ENCODE data around the gene CREB3L2. TPM values are rescaled to one million over a fixed set of nuclear protein-coding genes. Genes with fewer than 3 reads are reported as not detected.
"Not testable (repeated sequence)": the region's sequence is repeated elsewhere in the genome, so short reads cannot be mapped to it uniquely, and the experiment has no call there.

Gene CREB3L2
- total RNA-seq, 1 experiment from 2014 or later: 9.0 TPM

DNA sequence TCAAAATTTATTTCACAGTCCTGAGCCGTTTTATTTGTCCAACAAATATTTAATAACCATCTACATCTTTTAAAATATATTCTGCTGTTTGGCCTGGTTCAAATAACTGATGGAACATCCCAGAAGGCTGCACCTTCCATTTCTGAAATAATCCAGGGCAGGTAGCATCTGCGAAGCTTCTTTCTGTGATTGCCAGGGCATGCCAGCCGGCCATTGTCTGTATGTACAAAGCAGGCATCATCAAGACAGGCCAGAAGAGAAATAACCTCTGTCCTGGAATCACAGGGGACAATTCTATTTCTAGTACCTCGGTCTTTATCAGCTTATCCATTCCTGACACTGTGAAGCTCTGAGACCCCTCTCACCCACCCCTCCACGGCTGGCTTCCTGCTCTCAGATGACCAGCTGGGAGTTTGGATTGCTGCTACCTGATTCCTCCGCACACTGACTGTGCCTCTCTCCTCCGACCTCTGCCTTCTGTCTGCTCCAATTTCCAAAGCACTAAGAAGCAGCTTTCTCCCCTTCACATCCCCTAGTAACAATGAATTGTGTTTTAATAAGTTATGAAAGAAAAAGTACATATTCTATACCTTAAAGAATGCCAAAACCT lies 163.1 kb downstream of the CREB3L2 start:
- no peak for DNase-seq (ENCODE audit: low read depth)

DNA sequence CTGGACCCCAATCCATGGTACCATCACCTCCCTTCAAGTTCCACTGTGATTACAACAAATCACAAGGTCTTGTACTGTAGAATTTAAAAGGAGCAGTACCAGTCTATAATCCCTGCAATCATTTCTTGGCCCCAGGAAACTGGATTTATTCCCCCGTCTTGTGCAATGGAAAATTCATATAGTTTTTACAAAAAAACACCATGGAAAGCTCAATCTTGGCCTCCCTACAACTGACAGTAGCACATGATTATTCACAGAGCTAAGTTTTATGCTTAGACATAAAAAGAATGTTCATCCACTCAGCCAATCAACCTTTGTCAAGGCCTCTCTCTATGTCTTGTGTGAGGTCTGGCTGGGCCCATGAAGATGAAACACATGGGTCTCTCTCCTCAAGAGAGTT lies 165.3 kb downstream of the CREB3L2 start:
- DNase-seq (ENCODE audit: low read depth): no peak

DNA sequence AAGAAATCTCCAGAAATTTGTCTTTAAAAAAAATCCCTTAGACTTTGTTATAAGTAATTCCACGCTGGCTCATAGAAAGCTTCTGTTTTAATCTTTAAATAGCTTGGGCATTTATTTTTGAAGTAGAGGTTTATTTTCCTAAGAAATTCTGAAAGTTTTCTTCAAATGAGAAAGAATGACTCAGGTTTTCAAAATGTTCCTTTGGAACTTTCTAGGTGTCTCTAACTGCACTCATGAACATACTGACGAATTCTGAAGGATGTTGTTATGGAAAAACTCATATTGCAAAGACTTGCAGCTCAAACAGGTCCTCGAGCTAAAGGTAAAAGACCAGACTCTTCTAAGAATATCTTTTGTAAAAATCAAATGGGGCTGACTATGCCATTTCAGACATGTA lies 165.8 kb downstream of the CREB3L2 start:
- DNase-seq (ENCODE audit: low read depth): no peak

DNA sequence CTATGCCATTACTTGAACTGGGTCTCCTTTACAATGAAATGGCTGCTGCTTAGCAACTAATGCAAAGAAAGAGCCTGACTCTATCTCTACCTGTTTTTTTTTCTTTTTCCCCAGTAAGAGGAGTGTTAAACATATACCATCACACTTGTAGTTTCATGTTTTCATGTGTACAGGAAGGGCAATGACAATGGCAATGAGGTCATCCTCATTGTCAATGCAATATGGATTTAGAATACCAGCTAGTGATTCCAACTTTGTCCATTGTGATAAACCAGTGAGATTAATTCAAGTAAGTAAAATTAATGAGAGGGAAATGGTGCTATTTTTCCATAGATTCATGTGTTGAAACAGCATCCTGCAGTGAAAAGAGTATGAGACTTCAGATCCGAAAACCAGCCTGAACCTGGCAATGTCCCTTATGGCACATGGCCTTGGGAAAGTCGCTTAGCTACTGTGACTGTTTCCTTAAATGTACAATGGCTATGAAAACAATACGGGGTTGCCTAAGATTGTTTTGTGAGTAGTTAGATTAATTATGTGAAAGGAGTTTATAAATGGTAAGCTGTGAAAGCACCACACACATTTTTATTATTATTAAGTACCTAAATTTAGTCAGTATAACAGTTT lies 166.3 kb downstream of the CREB3L2 start:
- no peak for DNase-seq (ENCODE audit: low read depth)

DNA sequence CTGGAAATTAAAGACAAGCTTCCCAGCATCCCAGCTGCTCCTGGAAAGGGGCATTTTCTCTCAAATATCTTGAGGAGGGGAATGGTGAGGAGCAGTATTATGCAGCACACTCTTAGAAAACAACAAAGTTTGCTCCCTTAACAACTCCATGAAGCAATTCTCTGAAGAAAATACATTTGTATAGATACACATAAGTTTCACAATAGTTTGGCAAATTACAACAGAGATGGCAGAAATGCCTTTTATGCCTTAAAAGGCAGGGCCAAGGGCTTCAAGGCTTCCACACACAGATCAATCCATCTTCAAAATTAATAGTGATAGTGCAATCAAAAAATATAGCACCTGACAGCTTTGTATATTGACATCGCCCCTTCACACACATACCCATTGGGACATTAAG lies 167.3 kb downstream of the CREB3L2 start:
- DNase-seq (ENCODE audit: low read depth): no peak

DNA sequence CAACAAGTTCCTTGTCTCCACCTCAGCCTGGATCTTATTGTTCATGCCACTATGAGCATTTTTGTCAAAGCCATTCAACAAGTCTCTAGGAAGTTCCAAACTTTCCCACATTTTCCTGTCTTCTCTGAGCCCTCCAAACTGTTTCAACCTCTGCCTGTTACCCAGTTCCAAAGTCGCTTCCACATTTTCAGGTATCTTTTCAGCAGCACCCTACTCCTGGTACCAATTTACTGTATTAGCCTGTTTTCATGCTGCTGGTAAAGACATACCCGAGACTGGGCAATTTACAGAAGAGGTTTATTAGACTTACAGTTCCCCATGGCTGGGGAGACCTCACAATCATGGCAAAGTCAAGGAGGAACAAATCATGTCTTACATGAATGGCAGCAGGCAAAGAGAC lies 168.9 kb downstream of the CREB3L2 start:
- DNase-seq (ENCODE audit: low read depth): not testable (repeated sequence)

DNA sequence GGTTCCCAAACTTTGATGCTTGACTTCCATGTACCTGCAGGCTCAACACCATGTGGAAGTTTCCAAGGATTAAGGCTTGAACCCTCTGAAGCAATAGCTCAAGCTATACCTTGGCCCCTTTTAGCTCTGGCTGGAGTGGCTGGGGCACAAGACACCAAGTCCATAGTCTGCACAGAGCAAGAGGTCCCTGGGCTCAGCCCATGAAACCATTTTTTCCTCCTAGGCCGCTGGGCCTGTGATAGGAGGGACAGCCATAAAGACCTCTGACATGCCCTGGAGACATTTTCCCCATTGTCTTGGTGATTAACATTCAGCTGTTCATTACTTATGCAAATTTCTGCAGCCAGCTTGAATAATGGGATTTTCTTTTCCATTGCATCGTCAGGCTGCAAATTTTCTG lies 169.5 kb downstream of the CREB3L2 start:
- no peak for DNase-seq (ENCODE audit: low read depth)

DNA sequence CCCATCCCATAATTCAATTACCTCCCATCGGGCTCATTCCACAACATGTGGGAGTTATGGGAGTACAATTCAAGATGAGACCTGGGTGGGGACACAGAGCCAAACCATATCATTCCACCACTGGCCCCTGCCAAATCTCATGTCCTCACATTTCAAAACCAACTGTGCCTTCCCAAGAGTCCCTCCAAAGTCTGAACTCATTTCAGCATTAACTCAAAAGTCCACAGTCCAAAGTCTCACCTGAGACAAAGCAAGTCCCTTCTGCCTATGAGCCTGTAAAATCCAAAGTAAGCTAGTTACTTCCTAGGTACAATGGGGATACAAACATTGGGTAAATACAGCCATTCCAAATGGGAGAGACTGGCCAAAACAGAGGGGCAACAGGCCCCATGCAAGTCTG lies 170.3 kb downstream of the CREB3L2 start:
- DNase-seq (ENCODE audit: low read depth): not testable (repeated sequence)

DNA sequence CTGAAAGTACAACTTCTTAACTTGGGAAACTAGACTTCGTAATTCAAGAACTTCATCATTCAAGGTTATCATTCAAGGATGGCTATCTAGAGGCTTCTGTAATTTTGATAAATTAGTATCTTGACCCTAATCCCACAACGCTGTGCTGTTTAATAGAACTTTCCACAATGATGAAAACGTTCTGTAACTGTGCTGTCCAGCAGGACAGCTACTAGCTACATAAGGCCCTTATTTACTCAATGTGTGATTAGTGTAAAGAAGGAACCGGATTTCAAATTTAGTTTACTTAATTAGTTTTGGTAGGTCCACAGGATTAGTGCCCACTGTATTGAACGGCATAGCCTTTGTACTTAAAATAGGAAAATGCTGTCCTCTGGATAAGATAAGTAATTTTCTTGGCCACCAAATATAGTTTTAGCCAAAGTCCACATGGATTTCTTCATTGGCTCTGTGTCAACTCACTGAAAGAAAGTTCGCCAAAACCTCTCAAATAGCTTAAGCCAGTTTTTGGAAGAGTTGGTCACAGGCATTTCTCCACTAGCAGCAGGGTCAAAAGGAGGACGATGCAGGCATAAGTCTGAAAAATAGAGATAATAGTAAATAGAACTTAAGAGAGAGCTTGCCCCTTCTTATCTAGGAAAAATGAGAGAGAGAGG lies 172.4 kb downstream of the CREB3L2 start:
- DNase-seq (ENCODE audit: low read depth): no peak

DNA sequence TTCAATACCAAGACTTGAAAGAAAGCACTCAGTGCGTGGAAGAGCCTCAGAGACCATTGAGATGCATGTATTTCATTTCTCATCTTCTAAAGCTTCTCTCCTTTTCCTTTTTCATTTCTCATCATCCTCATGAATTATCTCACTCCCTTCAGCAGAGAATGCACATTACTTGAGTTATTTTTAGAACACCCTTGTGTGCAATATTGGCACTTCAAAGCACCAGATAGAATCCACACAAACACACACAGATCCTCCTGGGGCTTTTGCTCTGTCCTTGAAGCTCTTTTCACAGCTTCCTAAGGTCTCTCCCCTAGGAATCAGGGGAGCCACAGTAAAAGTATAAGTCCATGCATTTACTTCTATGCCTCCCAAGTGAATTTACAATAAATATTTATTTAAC lies 173.4 kb downstream of the CREB3L2 start:
- no peak for DNase-seq (ENCODE audit: low read depth)

DNA sequence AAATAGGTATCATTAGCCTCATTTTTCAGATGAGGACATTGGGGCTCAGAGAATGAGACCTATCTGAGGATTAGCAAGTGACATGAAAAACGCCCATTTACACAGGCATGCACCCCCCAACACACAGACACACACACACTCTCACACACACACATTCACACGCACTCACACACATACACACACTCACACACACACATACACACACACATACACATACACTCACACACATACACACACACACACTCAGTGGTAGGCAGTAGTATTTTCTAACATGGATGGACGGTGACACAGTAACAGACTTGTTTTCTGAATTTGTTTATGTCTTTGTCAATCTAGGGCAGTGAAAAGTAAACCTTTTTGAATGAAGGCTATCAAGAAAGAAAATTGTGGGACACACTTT lies 176.4 kb downstream of the CREB3L2 start:
- no peak for DNase-seq (ENCODE audit: low read depth)

Other genes with a start within 250 kb of the CREB3L2 start
- 26.1 and 29.9 TPM in 2 replicates for gene DGKI, start 155.1 kb downstream of the CREB3L2 start, total RNA-seq (2014; rRNA removed; shearing (Covaris generic))
- gene AKR1D1, start 74.4 kb upstream of the CREB3L2 start, total RNA-seq (2014; rRNA removed; shearing (Covaris generic)): not detected in 2 replicates

All from Daoy (cell line).